Thymus (tissue), 11 donors: Measurements from ENCODE around the gene STK32C. TPM values are rescaled to one million over a fixed set of nuclear protein-coding genes. Genes with fewer than 3 reads are reported as not detected.

Source experiments
- DNase-seq, 9 donors: peaks; one replicate each; pipeline ENCODE4 v3.0.0-alpha.2; 2013; ENCODE audit warnings: low spot score in 9 of 9, low read depth in 6 of 9, missing footprints in 1 of 9
- H3K27ac ChIP-seq, 2 donors: one replicate each; pipeline ENCODE4 v1.5.1; 2013; ENCODE audit warnings: control low read depth in 1 of 2, low read depth in 1 of 2, low read length in 1 of 2, mild to moderate bottlenecking in 1 of 2, moderate library complexity in 1 of 2
- H3K27me3 ChIP-seq, 2 donors: one replicate each; pipeline ENCODE4 v1.5.1; 2013; ENCODE audit warnings: low read length in 1 of 2; ENCODE audit not compliant: control insufficient read depth in 2 of 2, insufficient read depth in 1 of 2
- H3K36me3 ChIP-seq, 2 donors: one replicate each; pipeline ENCODE4 v1.5.1; 2013; ENCODE audit warnings: low read length in 1 of 2, mild to moderate bottlenecking in 1 of 2, moderate library complexity in 1 of 2; ENCODE audit not compliant: control insufficient read depth in 2 of 2, insufficient read depth in 2 of 2
- H3K4me1 ChIP-seq, 2 donors: one replicate each; pipeline ENCODE4 v1.5.1; 2013; ENCODE audit warnings: low read length in 2 of 2; ENCODE audit not compliant: control insufficient read depth in 2 of 2, insufficient read depth in 2 of 2
- H3K4me3 ChIP-seq, 2 donors: one replicate each; pipeline ENCODE4 v1.5.1; 2013; ENCODE audit warnings: low read length in 2 of 2, control low read depth in 1 of 2, mild to moderate bottlenecking in 1 of 2
- H3K9me3 ChIP-seq, 2 donors: one replicate each; pipeline ENCODE4 v1.5.1; 2013; ENCODE audit warnings: low read length in 1 of 2, mild to moderate bottlenecking in 1 of 2; ENCODE audit not compliant: control insufficient read depth in 2 of 2, insufficient read depth in 1 of 2
- WGBS: extraction: QIAGEN DNeasy Blood & Tissue Kit; methylation state at CpG from one replicate; pipeline ENCODE4 v1.1.7; 2013; 5-methylcytosine and 5-hydroxymethylcytosine counted together
- polyA plus RNA-seq: library from polyadenylated mRNA; stranded (reverse); fragments of 200-250 nt; gene quantifications from one replicate; pipeline ENCODE4 v1.2.3, GENCODE V29; 2013
- total RNA-seq: library from RNA; stranded (reverse); fragments of 120-200 nt; gene quantifications from one replicate; pipeline ENCODE4 v1.2.4, GENCODE V29; 2013
- donor health status: healthy.

The STK32C gene
- total and polyA plus RNA-seq, 2 donors: 18.2 to 18.7 TPM

GRCh38 chr10:132230557-132231210 is 77.1 kb downstream of the STK32C start:
- Histone ChIP-seq H3K27me3 (no peaks in the 10 kb centered on the region), H3K27ac (no peak overlapping the region), H3K36me3 (peaks cover 0 to 2% of the 10 kb centered on the region in 2 donors), H3K9me3 (no peaks in the 10 kb centered on the region), H3K4me1 (peaks cover 0 to 37% of the 10 kb centered on the region in 2 donors), H3K4me3 (no peak overlapping the region)
- DNase-seq: no peak
- 93% methylated on average over 21 of the region's 21 CpGs for WGBS

- Histone ChIP-seq H3K9me3 (no peaks in the 10 kb centered on the region), H3K27me3 (no peaks in the 10 kb centered on the region), H3K27ac (no peak overlapping the region), H3K4me1 (peaks cover 0 to 37% of the 10 kb centered on the region in 2 donors), H3K36me3 (peaks cover 0 to 4% of the 10 kb centered on the region in 2 donors), H3K4me3 (peak overlapping the region in 1 of 2 donors; percentile 9)
- peak in 4 of 9 donors; percentile 26 to 53 (median 32) for DNase-seq
- 72% methylated on average over 36 of the region's 36 CpGs for WGBS
Observed at GRCh38 chr10:132229834-132230556, 77.8 kb downstream of the STK32C start.

- H3K4me3 ChIP-seq: no peak overlapping the region
- no peaks in the 10 kb centered on the region for H3K27me3 ChIP-seq
- 94% methylated on average over 6 of the region's 6 CpGs for WGBS
- peaks cover 0 to 37% of the 10 kb centered on the region in 2 donors for H3K4me1 ChIP-seq
- H3K36me3 ChIP-seq: peaks cover 1 to 6% of the 10 kb centered on the region in 2 donors
- no peak overlapping the region for H3K27ac ChIP-seq
- no peak for DNase-seq
- H3K9me3 ChIP-seq: no peaks in the 10 kb centered on the region
Observed at GRCh38 chr10:132229096-132229495, 78.7 kb downstream of the STK32C start.

GRCh38 chr10:132228616-132229015 is 79.1 kb downstream of the STK32C start:
- H3K4me1 ChIP-seq: peaks cover 0 to 37% of the 10 kb centered on the region in 2 donors
- 96% methylated on average over 14 of the region's 14 CpGs for WGBS
- peaks cover 3 to 6% of the 10 kb centered on the region in 2 donors for H3K36me3 ChIP-seq
- H3K4me3 ChIP-seq: no peak overlapping the region
- H3K27me3 ChIP-seq: no peaks in the 10 kb centered on the region
- H3K9me3 ChIP-seq: no peaks in the 10 kb centered on the region
- DNase-seq: no peak
- no peak overlapping the region for H3K27ac ChIP-seq

GRCh38 chr10:132227851-132228390 is 79.8 kb downstream of the STK32C start:
- no peaks in the 10 kb centered on the region for H3K9me3 ChIP-seq
- no peak overlapping the region for H3K4me3 ChIP-seq
- peaks cover 3 to 37% of the 10 kb centered on the region in 2 donors for H3K4me1 ChIP-seq
- H3K27me3 ChIP-seq: no peaks in the 10 kb centered on the region
- DNase-seq: no peak
- peaks cover 3 to 6% of the 10 kb centered on the region in 2 donors for H3K36me3 ChIP-seq
- WGBS: 97% methylated on average over 29 of the region's 29 CpGs
- H3K27ac ChIP-seq: no peak overlapping the region

GRCh38 chr10:132226586-132227405 is 81.0 kb downstream of the STK32C start:
- 96% methylated on average over 27 of the region's 27 CpGs for WGBS
- H3K4me3 ChIP-seq: no peak overlapping the region
- H3K27ac ChIP-seq: no peak overlapping the region
- no peak for DNase-seq
- H3K4me1 ChIP-seq: peaks cover 3 to 26% of the 10 kb centered on the region in 2 donors
- H3K36me3 ChIP-seq: peaks cover 6 to 12% of the 10 kb centered on the region in 2 donors
- no peaks in the 10 kb centered on the region for H3K27me3 ChIP-seq
- H3K9me3 ChIP-seq: no peaks in the 10 kb centered on the region

GRCh38 chr10:132225849-132226205 is 81.9 kb downstream of the STK32C start:
- H3K27me3 ChIP-seq: no peaks in the 10 kb centered on the region
- no peak overlapping the region for H3K27ac ChIP-seq
- H3K36me3 ChIP-seq: peaks cover 6 to 12% of the 10 kb centered on the region in 2 donors
- WGBS: 94% methylated on average over 8 of the region's 8 CpGs
- H3K4me3 ChIP-seq: no peak overlapping the region
- no peaks in the 10 kb centered on the region for H3K9me3 ChIP-seq
- H3K4me1 ChIP-seq: peaks cover 3 to 20% of the 10 kb centered on the region in 2 donors
- DNase-seq: no peak

GRCh38 chr10:132225073-132225848 is 82.5 kb downstream of the STK32C start:
- peaks cover 3 to 15% of the 10 kb centered on the region in 2 donors for H3K4me1 ChIP-seq
- H3K36me3 ChIP-seq: peaks cover 6 to 12% of the 10 kb centered on the region in 2 donors
- peaks cover 0 to 3% of the 10 kb centered on the region in 2 donors for H3K9me3 ChIP-seq
- no peaks in the 10 kb centered on the region for H3K27me3 ChIP-seq
- no peak overlapping the region for H3K27ac ChIP-seq
- DNase-seq: no peak
- no peak overlapping the region for H3K4me3 ChIP-seq
- WGBS: 97% methylated on average over 25 of the region's 25 CpGs
